Osteocyte (in vitro differentiated cells): ENCODE measurements around the gene HTD2. TPM values are rescaled to one million over a fixed set of nuclear protein-coding genes. Genes with fewer than 3 reads are reported as not detected.

Experiments used
- DNase-seq: peaks from one replicate; pipeline ENCODE4 v3.0.0; 2021; ENCODE audit warnings: mixed read lengths; ENCODE audit not compliant: unreplicated experiment; ENCODE audit errors: extremely low spot score
- H3K27ac Mint-ChIP-seq: one replicate; pipeline ENCODE4 v1.8.0; 2021; ENCODE audit warnings: mild to moderate bottlenecking, mixed read lengths; ENCODE audit not compliant: unreplicated experiment
- H3K27me3 Mint-ChIP-seq: one replicate; pipeline ENCODE4 v1.8.0; 2021; ENCODE audit warnings: mixed read lengths; ENCODE audit not compliant: unreplicated experiment
- H3K36me3 Mint-ChIP-seq: one replicate; pipeline ENCODE4 v1.8.0; 2021; ENCODE audit warnings: mixed read lengths; ENCODE audit not compliant: unreplicated experiment
- H3K4me1 Mint-ChIP-seq: one replicate; pipeline ENCODE4 v1.8.0; 2021; ENCODE audit warnings: mixed read lengths; ENCODE audit not compliant: unreplicated experiment
- H3K4me3 Mint-ChIP-seq: one replicate; pipeline ENCODE4 v1.8.0; 2021; ENCODE audit warnings: mild to moderate bottlenecking, moderate library complexity, mixed read lengths; ENCODE audit not compliant: unreplicated experiment
- H3K9me3 Mint-ChIP-seq: one replicate; pipeline ENCODE4 v1.8.0; 2021; ENCODE audit warnings: mixed read lengths; ENCODE audit not compliant: unreplicated experiment
- total RNA-seq: library from RNA; stranded (reverse); gene quantifications from 2 replicates; pipeline ENCODE4 v1.2.1, GENCODE V29; 2021
- TF ChIP-seq, protein P1 (sequence below): fragments of 200-600 bp; sonication (generic); IDR thresholded peaks from 2 replicates; pipeline ENCODE4 v1.5.0; 2021; ENCODE audit warnings: antibody characterized with exemption, mild to moderate bottlenecking, moderate library complexity

Gene HTD2
- total RNA-seq, 1 donor from 2014 or later: 3.2 TPM

DNA sequence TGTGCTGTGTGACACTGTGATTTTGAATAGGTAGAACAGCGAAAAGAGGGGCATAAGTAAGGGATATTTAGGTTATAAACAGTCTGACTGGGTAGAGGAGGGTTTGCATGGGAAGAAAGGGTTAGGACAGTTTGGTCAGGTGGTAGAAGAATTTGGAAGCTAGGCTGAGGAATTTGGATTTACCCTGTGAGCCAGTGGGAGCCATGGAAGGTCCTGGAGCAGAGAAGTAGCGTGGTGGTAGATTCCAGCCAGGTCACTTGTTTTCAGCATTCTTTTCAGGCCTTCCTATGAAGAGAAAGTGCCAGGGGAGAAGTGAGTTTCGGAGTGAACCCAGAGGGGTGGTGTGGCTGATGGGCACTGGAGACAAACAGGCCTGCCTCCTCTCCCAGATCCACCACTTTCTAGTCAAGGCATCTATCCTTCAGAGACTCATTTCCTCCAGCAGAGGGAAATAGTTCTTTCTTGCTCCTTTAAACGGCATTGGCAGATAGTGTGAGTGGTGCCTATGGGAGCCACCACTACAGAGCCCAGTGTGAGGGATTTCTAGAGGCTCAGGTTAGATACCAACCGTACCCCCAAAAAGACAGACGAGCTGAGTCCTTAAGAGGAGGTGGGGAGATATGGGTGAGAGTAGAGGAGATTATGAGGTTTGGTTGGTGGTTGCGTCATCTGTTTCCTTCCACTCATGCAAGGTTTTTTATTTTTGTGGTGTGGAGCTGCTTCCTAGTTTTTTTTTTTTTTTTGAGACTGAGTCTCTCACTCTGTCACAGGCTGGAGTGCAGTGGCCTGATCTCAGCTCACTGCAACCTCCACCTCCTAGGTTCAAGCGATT is 47.6 kb downstream of the HTD2 start:
- TF ChIP-seq, protein P1, sequence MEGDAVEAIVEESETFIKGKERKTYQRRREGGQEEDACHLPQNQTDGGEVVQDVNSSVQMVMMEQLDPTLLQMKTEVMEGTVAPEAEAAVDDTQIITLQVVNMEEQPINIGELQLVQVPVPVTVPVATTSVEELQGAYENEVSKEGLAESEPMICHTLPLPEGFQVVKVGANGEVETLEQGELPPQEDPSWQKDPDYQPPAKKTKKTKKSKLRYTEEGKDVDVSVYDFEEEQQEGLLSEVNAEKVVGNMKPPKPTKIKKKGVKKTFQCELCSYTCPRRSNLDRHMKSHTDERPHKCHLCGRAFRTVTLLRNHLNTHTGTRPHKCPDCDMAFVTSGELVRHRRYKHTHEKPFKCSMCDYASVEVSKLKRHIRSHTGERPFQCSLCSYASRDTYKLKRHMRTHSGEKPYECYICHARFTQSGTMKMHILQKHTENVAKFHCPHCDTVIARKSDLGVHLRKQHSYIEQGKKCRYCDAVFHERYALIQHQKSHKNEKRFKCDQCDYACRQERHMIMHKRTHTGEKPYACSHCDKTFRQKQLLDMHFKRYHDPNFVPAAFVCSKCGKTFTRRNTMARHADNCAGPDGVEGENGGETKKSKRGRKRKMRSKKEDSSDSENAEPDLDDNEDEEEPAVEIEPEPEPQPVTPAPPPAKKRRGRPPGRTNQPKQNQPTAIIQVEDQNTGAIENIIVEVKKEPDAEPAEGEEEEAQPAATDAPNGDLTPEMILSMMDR: no peak
- no peak for DNase-seq
- H3K27ac Mint-ChIP-seq: no peak overlapping the region
- H3K36me3 Mint-ChIP-seq: peaks cover 2% of the 10 kb centered on the region
- H3K9me3 Mint-ChIP-seq: no peaks in the 10 kb centered on the region
- peaks cover 13% of the 10 kb centered on the region for H3K4me1 Mint-ChIP-seq
- no peaks in the 10 kb centered on the region for H3K27me3 Mint-ChIP-seq
- no peak overlapping the region for H3K4me3 Mint-ChIP-seq

DNA sequence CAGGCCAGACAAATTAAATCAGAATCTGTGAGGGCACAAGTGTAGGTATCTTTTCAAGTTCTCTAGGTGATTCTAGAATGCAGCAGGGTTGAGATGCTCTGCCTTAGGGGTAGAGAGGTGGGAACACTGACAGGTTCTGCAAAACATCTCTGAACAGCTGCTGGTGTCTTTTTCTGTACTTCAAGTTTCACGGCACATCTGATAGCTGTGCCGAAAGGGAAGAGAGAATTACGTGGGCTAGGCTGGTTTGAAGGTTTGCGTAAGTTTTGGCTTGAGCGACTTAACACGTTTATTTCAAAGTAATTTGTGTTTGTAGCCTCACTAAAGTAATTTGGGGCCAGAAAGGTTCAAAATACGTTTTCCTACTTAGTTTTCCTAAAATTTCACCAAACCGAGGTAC is 48.9 kb downstream of the HTD2 start:
- Mint-ChIP-seq H3K4me1 (peaks cover 13% of the 10 kb centered on the region), H3K4me3 (no peak overlapping the region), H3K27me3 (no peaks in the 10 kb centered on the region), H3K36me3 (peaks cover 2% of the 10 kb centered on the region), H3K9me3 (no peaks in the 10 kb centered on the region), H3K27ac (no peak overlapping the region)
- no peak for DNase-seq
- TF ChIP-seq, protein P1: no peak

DNA sequence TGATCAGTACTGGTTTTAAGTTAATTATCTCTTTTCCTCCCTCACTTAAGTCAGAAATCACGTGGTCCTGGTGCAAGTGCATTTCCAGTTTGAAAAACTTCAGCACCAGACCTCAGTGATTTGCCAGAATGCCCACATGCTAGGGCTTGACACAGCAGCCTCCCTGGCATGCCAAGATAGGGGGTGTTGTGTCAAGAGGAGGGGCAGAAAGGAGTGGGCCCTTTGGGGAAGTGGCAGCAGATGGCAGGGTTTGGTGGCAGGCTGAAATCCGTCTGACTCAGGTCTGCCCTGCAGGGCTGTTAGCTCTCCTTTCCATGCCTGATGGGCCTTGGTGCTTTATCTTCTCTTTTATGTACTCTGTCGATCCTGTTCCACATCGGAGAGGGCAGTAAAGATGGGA is 49.7 kb downstream of the HTD2 start:
- H3K27me3 Mint-ChIP-seq: no peaks in the 10 kb centered on the region
- H3K9me3 Mint-ChIP-seq: no peaks in the 10 kb centered on the region
- peaks cover 6% of the 10 kb centered on the region for H3K4me1 Mint-ChIP-seq
- peaks cover 2% of the 10 kb centered on the region for H3K36me3 Mint-ChIP-seq
- H3K27ac Mint-ChIP-seq: no peak overlapping the region
- TF ChIP-seq, protein P1: no peak
- DNase-seq: no peak
- no peak overlapping the region for H3K4me3 Mint-ChIP-seq

DNA sequence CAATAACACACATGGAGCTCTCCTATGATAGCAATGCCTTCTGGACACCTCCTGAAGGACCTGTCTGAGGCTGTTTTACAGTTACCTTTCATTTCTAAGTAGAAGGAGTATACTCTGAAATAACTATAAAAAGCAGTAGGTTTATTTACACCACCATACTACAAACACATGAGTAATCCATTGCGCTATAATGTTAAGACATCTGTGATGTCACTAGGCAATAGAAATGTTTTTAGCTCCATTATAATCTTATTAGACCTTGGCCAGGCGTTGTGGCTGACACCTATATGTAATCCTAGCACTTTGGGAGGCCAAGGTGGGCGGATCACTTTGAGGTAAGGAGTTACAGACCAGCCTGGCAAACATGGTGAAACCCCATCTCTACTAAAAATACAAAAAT is 51.1 kb downstream of the HTD2 start:
- no peak for DNase-seq
- no peak overlapping the region for H3K27ac Mint-ChIP-seq
- TF ChIP-seq, protein P1: no peak

DNA sequence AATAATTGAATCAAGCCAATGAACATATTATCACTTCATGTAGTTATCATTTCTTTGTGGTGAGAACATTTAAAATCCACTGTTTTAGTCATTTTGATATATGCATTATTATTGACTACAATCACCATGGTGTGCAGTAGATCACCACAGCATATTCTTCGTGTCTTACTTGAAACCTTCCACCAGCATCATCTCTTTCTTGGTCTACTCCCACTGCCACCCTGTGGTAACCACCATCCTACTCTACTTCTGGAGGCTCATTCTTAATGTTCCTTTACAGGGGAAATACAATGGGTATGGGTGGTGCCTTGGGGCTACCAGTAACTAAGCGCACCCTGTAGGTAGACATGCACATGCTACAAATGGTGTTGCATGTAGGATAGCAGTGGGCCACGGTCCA is 51.8 kb downstream of the HTD2 start:
- peaks cover 2% of the 10 kb centered on the region for H3K36me3 Mint-ChIP-seq
- no peak overlapping the region for H3K27ac Mint-ChIP-seq
- H3K27me3 Mint-ChIP-seq: no peaks in the 10 kb centered on the region
- H3K4me1 Mint-ChIP-seq: peaks cover 7% of the 10 kb centered on the region
- no peak for DNase-seq
- H3K9me3 Mint-ChIP-seq: no peaks in the 10 kb centered on the region
- TF ChIP-seq, protein P1: no peak
- H3K4me3 Mint-ChIP-seq: no peak overlapping the region

More for the DNA sequence above, 51.1 kb downstream of the HTD2 start:
- peaks cover 2% of the 10 kb centered on the region for H3K36me3 Mint-ChIP-seq
- peaks cover 10% of the 10 kb centered on the region for H3K4me1 Mint-ChIP-seq
- H3K4me3 Mint-ChIP-seq: no peak overlapping the region
- H3K9me3 Mint-ChIP-seq: no peaks in the 10 kb centered on the region
- H3K27me3 Mint-ChIP-seq: no peaks in the 10 kb centered on the region
